Measurements from ENCODE around the gene SPIB. TPM values are rescaled to one million over a fixed set of nuclear protein-coding genes. Genes with fewer than 3 reads are reported as not detected.

Gene SPIB
- total and polyA plus RNA-seq, 2 experiments from 2014 or later, result 12.6 to 17.5 TPM

- H3F3A ChIP-seq (replicated peaks; ENCODE audit: low read depth), result no peaks in the 10 kb centered on the region
- no peaks in the 10 kb centered on the region for H4K20me1 ChIP-seq (replicated peaks; ENCODE audit: insufficient read depth)
- H3K79me2 ChIP-seq (replicated peaks; ENCODE audit: insufficient read depth), result no peaks in the 10 kb centered on the region
- peaks cover 97% of the 10 kb centered on the region for H3K9me3 Mint-ChIP-seq
- TF ChIP-seq CTCF (conservative IDR thresholded peaks at IDR 0.05; ENCODE audit: low read depth in 2 of 2) (peak; percentile 62 to 71), CREB1 (CRISPR knock-in tag; IDR thresholded peaks at IDR 0.05; ENCODE audit: low read depth) (no peak), JUNB (IDR thresholded peaks at IDR 0.05; ENCODE audit: unreplicated experiment) (no peak)
- peaks cover 10% of the 10 kb centered on the region for H3K27me3 Mint-ChIP-seq (ENCODE audit: insufficient read depth, low read depth, poor library complexity)
- peaks cover 42% of the 10 kb centered on the region for H3K36me3 Mint-ChIP-seq (ENCODE audit: low read depth)
- H3K4me3 ChIP-seq, result peak overlapping the region; percentile 9; the same call in 1 of the 2 replicates
- no peaks in the 10 kb centered on the region for H3K27me3 ChIP-seq (ENCODE audit: insufficient read depth)
- peak overlapping the region; percentile 52; the same call in 1 of the 2 replicates for H3K4me2 ChIP-seq
- no peak overlapping the region for H2AFZ ChIP-seq
- H3K36me3 ChIP-seq (ENCODE audit: insufficient read depth), result no peaks in the 10 kb centered on the region
- no peaks in the 10 kb centered on the region for H3K4me1 Mint-ChIP-seq
- H3K4me3 Mint-ChIP-seq, result no peak overlapping the region
- ATAC-seq, result peak; percentile 56
- no peak overlapping the region for H3K27ac Mint-ChIP-seq
- DNase-seq (ENCODE audit: low spot score), result peak; percentile 88
- no peak overlapping the region for H3K27ac ChIP-seq (ENCODE audit: low read depth)
- H3K9me2 ChIP-seq (ENCODE audit: insufficient read depth), result no peaks in the 10 kb centered on the region
- 0 out of 2 replicates have a peak, but pooled peaks cover 3% of the 10 kb centered on the region for H3K4me1 ChIP-seq (ENCODE audit: insufficient read depth)
Observed at GRCh38 chr19:50465986-50466705, 47.4 kb downstream of the SPIB start.

- Histone ChIP-seq H3K9me2 (ENCODE audit: insufficient read depth) (no peaks in the 10 kb centered on the region), H3K27me3 (ENCODE audit: insufficient read depth) (no peaks in the 10 kb centered on the region), H3K27ac (ENCODE audit: low read depth) (no peak overlapping the region), H3K4me1 (ENCODE audit: insufficient read depth) (0 out of 2 replicates have a peak, but pooled peaks cover 3% of the 10 kb centered on the region), H3K36me3 (ENCODE audit: insufficient read depth) (no peaks in the 10 kb centered on the region), H3K4me2 (no peak overlapping the region), H3F3A (replicated peaks; ENCODE audit: low read depth) (peaks cover 3% of the 10 kb centered on the region), H3K79me2 (replicated peaks; ENCODE audit: insufficient read depth) (no peaks in the 10 kb centered on the region), H4K20me1 (replicated peaks; ENCODE audit: insufficient read depth) (no peaks in the 10 kb centered on the region), H2AFZ (no peak overlapping the region), H3K4me3 (no peak overlapping the region)
- H3K4me1 Mint-ChIP-seq, result no peaks in the 10 kb centered on the region
- H3K27me3 Mint-ChIP-seq (ENCODE audit: insufficient read depth, low read depth, poor library complexity), result peaks cover 10% of the 10 kb centered on the region
- no peak overlapping the region for H3K27ac Mint-ChIP-seq
- DNase-seq (ENCODE audit: low spot score), result no peak
- H3K36me3 Mint-ChIP-seq (ENCODE audit: low read depth), result peaks cover 41% of the 10 kb centered on the region
- ATAC-seq, result no peak
- H3K9me3 Mint-ChIP-seq, result peaks cover 97% of the 10 kb centered on the region
- no peak overlapping the region for H3K4me3 Mint-ChIP-seq
- TF ChIP-seq EZH2 (IDR thresholded peaks at IDR 0.05; ENCODE audit: low read depth, unreplicated experiment), result no peak
- TF ChIP-seq REST (IDR thresholded peaks at IDR 0.05; ENCODE audit: unreplicated experiment), result no peak
- no peak for TF ChIP-seq POLR2AphosphoS5 (IDR thresholded peaks at IDR 0.05; ENCODE audit: low read depth)
- no peak for TF ChIP-seq EZH2phosphoT487 (IDR thresholded peaks at IDR 0.05; ENCODE audit: unreplicated experiment)
- no peak for TF ChIP-seq CREB1 (CRISPR knock-in tag; IDR thresholded peaks at IDR 0.05; ENCODE audit: low read depth)
- no peak for TF ChIP-seq ZNF331 (CRISPR knock-in tag; IDR thresholded peaks at IDR 0.05; ENCODE audit: low read depth)
- no peak for TF ChIP-seq ZNF462 (CRISPR knock-in tag; IDR thresholded peaks at IDR 0.05)
- TF ChIP-seq JUNB (IDR thresholded peaks at IDR 0.05; ENCODE audit: unreplicated experiment), result no peak
Observed at GRCh38 chr19:50466706-50467039, 47.9 kb downstream of the SPIB start.
